Measurements from ENCODE around the gene CTSH.

DNA sequence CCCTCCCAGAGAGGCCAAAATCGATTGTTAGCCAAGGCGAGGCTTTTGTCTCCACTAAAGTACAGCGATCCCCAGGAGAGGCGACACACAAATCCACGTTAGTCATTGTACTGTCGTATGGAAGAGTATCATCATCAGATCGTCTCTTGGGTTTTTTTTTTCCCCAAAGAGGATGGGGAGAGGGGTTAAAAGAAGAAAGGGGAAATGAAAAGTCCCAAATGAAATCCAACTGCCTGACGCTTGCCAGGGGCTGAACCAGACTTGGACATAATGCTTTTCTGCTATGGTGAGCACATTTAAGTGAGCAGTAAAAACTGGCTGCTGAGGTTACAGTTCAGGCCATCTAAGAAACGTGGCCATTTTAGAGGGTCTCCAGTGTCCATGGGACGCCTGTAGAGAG, 37.9 kb upstream of the CTSH start:
- TF ChIP-seq, protein P1, sequence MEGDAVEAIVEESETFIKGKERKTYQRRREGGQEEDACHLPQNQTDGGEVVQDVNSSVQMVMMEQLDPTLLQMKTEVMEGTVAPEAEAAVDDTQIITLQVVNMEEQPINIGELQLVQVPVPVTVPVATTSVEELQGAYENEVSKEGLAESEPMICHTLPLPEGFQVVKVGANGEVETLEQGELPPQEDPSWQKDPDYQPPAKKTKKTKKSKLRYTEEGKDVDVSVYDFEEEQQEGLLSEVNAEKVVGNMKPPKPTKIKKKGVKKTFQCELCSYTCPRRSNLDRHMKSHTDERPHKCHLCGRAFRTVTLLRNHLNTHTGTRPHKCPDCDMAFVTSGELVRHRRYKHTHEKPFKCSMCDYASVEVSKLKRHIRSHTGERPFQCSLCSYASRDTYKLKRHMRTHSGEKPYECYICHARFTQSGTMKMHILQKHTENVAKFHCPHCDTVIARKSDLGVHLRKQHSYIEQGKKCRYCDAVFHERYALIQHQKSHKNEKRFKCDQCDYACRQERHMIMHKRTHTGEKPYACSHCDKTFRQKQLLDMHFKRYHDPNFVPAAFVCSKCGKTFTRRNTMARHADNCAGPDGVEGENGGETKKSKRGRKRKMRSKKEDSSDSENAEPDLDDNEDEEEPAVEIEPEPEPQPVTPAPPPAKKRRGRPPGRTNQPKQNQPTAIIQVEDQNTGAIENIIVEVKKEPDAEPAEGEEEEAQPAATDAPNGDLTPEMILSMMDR (IDR thresholded peaks at IDR 0.05) = no peak
- no peak for TF ChIP-seq POLR2A (IDR thresholded peaks at IDR 0.05)
